K562 (cell line): Measurements from ENCODE around the gene CC2D1A. TPM values are rescaled to one million over a fixed set of nuclear protein-coding genes. Genes with fewer than 3 reads are reported as not detected.

Source experiments
- C11orf30 ChIP-seq: fragments of 450-650 bp; IDR thresholded peaks from 2 replicates; pipeline ENCODE4 v1.6.1; 2016; ENCODE audit warnings: low read depth, mild to moderate bottlenecking
- CREM ChIP-seq: IDR thresholded peaks from 2 replicates; pipeline ENCODE4 v1.6.1; 2014; ENCODE audit warnings: antibody characterized with exemption, low read depth
- CXXC5 ChIP-seq: fragments of 250-450 bp; sonication (Bioruptor Pico); IDR thresholded peaks from 2 replicates; pipeline ENCODE4 v1.8.0; 2022; ENCODE audit warnings: inconsistent platforms, mild to moderate bottlenecking, moderate library complexity
- DNMT1 ChIP-seq: fragments of 450-650 bp; IDR thresholded peaks from 2 replicates; pipeline ENCODE4 v1.6.1; 2016; ENCODE audit warnings: antibody characterized with exemption, mild to moderate bottlenecking
- ESRRA ChIP-seq: fragments of 450-650 bp; IDR thresholded peaks from 2 replicates; pipeline ENCODE4 v1.6.1; 2014; ENCODE audit warnings: low read depth, mild to moderate bottlenecking, moderate library complexity, borderline replicate concordance
- FOSL1 ChIP-seq: fragments of 200-800 bp; sonication (Bioruptor generic); conservative IDR thresholded peaks from 2 replicates; pipeline ENCODE4 v1.6.1; 2016; ENCODE audit warnings: missing genetic modification characterization, missing compliant biosample characterization
- FOXJ2 ChIP-seq: fragments of 200-800 bp; sonication (Bioruptor generic); IDR thresholded peaks from 2 replicates; pipeline ENCODE4 v1.6.1; 2016; ENCODE audit warnings: missing genetic modification characterization, missing compliant biosample characterization
- GTF2F1 ChIP-seq: IDR thresholded peaks from 2 replicates; pipeline ENCODE4 v1.6.1; 2011; ENCODE audit warnings: low read depth, low read length, improper control_type of control experiment
- HDAC8 ChIP-seq: fragments of 450-650 bp; IDR thresholded peaks from 2 replicates; pipeline ENCODE4 v1.6.1; 2016; ENCODE audit warnings: mild to moderate bottlenecking, missing genetic modification characterization, moderate library complexity, missing compliant biosample characterization
- NELFE ChIP-seq: IDR thresholded peaks from 2 replicates; pipeline ENCODE4 v1.6.1; 2011; ENCODE audit warnings: mild to moderate bottlenecking; ENCODE audit not compliant: insufficient read depth, insufficient read length
- PTTG1 ChIP-seq: fragments of 450-650 bp; IDR thresholded peaks from 2 replicates; pipeline ENCODE4 v1.6.1; 2016; ENCODE audit warnings: low read depth, mild to moderate bottlenecking, missing genetic modification characterization, missing compliant biosample characterization
- PURB ChIP-seq: sonication (generic); formaldehyde crosslinking; IDR thresholded peaks from 2 replicates; pipeline ENCODE4 v1.9.0; 2021; ENCODE audit warnings: low read depth, mild to moderate bottlenecking, missing genetic modification reagents
- RCOR1 ChIP-seq, 2 experiments: IDR thresholded peaks; 2 replicates each; pipeline ENCODE4 v1.6.1; 2012; ENCODE audit warnings: low read depth in 2 of 2, low read length in 2 of 2, borderline replicate concordance in 1 of 2, improper control_type of control experiment in 1 of 2
- SOX6 ChIP-seq: fragments of 450-650 bp; IDR thresholded peaks from 2 replicates; pipeline ENCODE4 v1.6.1; 2014; ENCODE audit warnings: mild to moderate bottlenecking
- TEAD4 ChIP-seq, 2 experiments: sonication (generic) in 1 of 2; formaldehyde crosslinking in 1 of 2; IDR thresholded peaks; 2 replicates each; pipeline versions ENCODE4 v1.6.1 to v1.8.0; 2012 to 2022; ENCODE audit warnings: borderline replicate concordance in 1 of 2, inconsistent platforms in 1 of 2, low read length in 1 of 2, mild to moderate bottlenecking in 1 of 2, missing genetic modification reagents in 1 of 2
- ZBTB1 ChIP-seq: sonication (generic); formaldehyde crosslinking; IDR thresholded peaks from 2 replicates; pipeline ENCODE4 v1.8.1; 2023; ENCODE audit warnings: missing genetic modification reagents, low read depth, mild to moderate bottlenecking, borderline replicate concordance
- ZC3H8 ChIP-seq: fragments of 450-650 bp; IDR thresholded peaks from 2 replicates; pipeline ENCODE4 v1.6.1; 2017
- ZKSCAN1 ChIP-seq: fragments of 150-350 bp; IDR thresholded peaks from 2 replicates; pipeline ENCODE4 v1.6.1; 2016; ENCODE audit warnings: low read depth, low read length
- ZNF12 ChIP-seq: sonication (generic); formaldehyde crosslinking; IDR thresholded peaks from 2 replicates; pipeline ENCODE4 v1.4.0; 2020; ENCODE audit warnings: mild to moderate bottlenecking, missing genetic modification reagents
- ZNF23 ChIP-seq: fragments of 250-450 bp; sonication (Bioruptor Pico); IDR thresholded peaks from 2 replicates; pipeline ENCODE4 v1.4.0; 2020; ENCODE audit warnings: mild to moderate bottlenecking
- ZNF583 ChIP-seq: fragments of 250-450 bp; sonication (Bioruptor Pico); IDR thresholded peaks from 2 replicates; pipeline ENCODE4 v1.4.0; 2020
- polyA plus RNA-seq, 8 experiments: library from polyadenylated mRNA; depleted of rRNA in 4 of 8; stranded (reverse) in 5 of 8; unstranded in 3 of 8; fragments of >200 nt; fragmentation: Nextera tagmentation in 2 of 8; fragmentation: Illumina TruSeq in 1 of 8; extraction: Ambion mirVana in 2 of 8; extraction: Trizol in 1 of 8; gene quantifications; 2 replicates each; pipeline versions ENCODE4 v1.2.1 to v1.2.3, GENCODE V29; 2011 to 2014; ENCODE audit warnings: inconsistent platforms in 1 of 8, missing spikeins in 1 of 8
- total RNA-seq, 7 experiments: library from RNA; depleted of rRNA in 6 of 7; stranded (reverse); fragments of >200 nt in 6 of 7; fragmentation: Illumina TruSeq in 2 of 7; extraction: Trizol in 2 of 7; gene quantifications; 2 replicates each; pipeline versions ENCODE4 v1.2.1 to v1.2.3, GENCODE V29; 2011 to 2021; ENCODE audit warnings: low replicate concordance in 1 of 7
- TF ChIP-seq, protein P1 (sequence below): fragments of 250-450 bp; sonication (Bioruptor Pico); IDR thresholded peaks from 2 replicates; pipeline ENCODE4 v1.4.0; 2020
- TF ChIP-seq, protein P2 (sequence below): fragments of 450-650 bp; IDR thresholded peaks from one replicate; pipeline ENCODE4 v1.6.1; 2018; ENCODE audit warnings: mild to moderate bottlenecking, moderate library complexity; ENCODE audit not compliant: partially characterized antibody

The CC2D1A gene
- total and polyA plus RNA-seq, 9 of the 15 experiments (the other 6 are each of a cell fraction or from before 2014, with no cell fraction given) = 0.32 to 31.0 (median 12.9) TPM

DNA sequence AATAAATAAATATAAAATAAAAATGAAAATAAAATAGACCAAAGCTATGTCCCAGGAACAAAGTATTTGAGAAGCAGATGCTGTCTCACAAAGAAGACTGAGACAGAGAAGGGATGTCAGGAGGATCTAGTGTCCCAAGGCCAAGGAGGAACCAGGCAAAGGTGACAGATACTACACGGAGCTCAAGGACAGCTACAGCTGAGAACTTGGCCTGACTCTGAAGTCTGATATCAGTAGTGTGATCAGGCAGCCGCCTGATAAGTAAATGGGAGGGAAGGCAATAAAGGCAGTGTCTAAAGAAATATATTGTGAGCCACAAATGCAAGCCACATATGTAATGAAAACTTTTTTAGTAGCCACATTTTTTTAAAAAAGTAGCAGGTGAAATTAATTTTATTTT, 49.5 kb upstream of the CC2D1A start (continued):
- TF ChIP-seq, protein P1, sequence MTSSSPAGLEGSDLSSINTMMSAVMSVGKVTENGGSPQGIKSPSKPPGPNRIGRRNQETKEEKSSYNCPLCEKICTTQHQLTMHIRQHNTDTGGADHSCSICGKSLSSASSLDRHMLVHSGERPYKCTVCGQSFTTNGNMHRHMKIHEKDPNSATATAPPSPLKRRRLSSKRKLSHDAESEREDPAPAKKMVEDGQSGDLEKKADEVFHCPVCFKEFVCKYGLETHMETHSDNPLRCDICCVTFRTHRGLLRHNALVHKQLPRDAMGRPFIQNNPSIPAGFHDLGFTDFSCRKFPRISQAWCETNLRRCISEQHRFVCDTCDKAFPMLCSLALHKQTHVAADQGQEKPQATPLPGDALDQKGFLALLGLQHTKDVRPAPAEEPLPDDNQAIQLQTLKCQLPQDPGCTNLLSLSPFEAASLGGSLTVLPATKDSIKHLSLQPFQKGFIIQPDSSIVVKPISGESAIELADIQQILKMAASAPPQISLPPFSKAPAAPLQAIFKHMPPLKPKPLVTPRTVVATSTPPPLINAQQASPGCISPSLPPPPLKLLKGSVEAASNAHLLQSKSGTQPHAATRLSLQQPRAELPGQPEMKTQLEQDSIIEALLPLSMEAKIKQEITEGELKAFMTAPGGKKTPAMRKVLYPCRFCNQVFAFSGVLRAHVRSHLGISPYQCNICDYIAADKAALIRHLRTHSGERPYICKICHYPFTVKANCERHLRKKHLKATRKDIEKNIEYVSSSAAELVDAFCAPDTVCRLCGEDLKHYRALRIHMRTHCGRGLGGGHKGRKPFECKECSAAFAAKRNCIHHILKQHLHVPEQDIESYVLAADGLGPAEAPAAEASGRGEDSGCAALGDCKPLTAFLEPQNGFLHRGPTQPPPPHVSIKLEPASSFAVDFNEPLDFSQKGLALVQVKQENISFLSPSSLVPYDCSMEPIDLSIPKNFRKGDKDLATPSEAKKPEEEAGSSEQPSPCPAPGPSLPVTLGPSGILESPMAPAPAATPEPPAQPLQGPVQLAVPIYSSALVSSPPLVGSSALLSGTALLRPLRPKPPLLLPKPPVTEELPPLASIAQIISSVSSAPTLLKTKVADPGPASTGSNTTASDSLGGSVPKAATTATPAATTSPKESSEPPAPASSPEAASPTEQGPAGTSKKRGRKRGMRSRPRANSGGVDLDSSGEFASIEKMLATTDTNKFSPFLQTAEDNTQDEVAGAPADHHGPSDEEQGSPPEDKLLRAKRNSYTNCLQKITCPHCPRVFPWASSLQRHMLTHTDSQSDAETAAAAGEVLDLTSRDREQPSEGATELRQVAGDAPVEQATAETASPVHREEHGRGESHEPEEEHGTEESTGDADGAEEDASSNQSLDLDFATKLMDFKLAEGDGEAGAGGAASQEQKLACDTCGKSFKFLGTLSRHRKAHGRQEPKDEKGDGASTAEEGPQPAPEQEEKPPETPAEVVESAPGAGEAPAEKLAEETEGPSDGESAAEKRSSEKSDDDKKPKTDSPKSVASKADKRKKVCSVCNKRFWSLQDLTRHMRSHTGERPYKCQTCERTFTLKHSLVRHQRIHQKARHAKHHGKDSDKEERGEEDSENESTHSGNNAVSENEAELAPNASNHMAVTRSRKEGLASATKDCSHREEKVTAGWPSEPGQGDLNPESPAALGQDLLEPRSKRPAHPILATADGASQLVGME (CRISPR knock-in tag) = no peak
- TF ChIP-seq ZNF583 (CRISPR knock-in tag) = no peak
- TF ChIP-seq NELFE = no peak
- 0 out of 2 replicates have a peak, but pooled peaks have one; percentile 32 for TF ChIP-seq TEAD4 (IDR thresholded peaks at IDR 0.05; ENCODE audit: low read length)
- no peak for TF ChIP-seq TEAD4 (CRISPR knock-in tag; IDR thresholded peaks at IDR 0.05; ENCODE audit: borderline replicate concordance)
- TF ChIP-seq, protein P2, sequence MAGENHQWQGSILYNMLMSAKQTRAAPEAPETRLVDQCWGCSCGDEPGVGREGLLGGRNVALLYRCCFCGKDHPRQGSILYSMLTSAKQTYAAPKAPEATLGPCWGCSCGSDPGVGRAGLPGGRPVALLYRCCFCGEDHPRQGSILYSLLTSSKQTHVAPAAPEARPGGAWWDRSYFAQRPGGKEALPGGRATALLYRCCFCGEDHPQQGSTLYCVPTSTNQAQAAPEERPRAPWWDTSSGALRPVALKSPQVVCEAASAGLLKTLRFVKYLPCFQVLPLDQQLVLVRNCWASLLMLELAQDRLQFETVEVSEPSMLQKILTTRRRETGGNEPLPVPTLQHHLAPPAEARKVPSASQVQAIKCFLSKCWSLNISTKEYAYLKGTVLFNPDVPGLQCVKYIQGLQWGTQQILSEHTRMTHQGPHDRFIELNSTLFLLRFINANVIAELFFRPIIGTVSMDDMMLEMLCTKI = no peak
- no peak for TF ChIP-seq PTTG1 (tag)
- no peak for TF ChIP-seq C11orf30
- TF ChIP-seq RCOR1 (IDR thresholded peaks at IDR 0.05; ENCODE audit: borderline replicate concordance in 1 of 2, low read depth in 2 of 2, low read length in 2 of 2) = peak in 1 of 2 experiments; percentile 43; a peak in 1 of 4 replicates
- TF ChIP-seq ZNF12 (CRISPR knock-in tag) = no peak
- no peak for TF ChIP-seq DNMT1
- no peak for TF ChIP-seq GTF2F1
- TF ChIP-seq HDAC8 (tag) = no peak
- TF ChIP-seq ZC3H8 = no peak
- peak; percentile 79; the same call in 1 of the 2 replicates for TF ChIP-seq ESRRA
- 0 out of 2 replicates have a peak, but pooled peaks have one; percentile 20 for TF ChIP-seq CXXC5 (CRISPR knock-in tag)
- no peak for TF ChIP-seq ZNF23 (CRISPR knock-in tag)
- TF ChIP-seq PURB (CRISPR knock-in tag) = no peak
- no peak for TF ChIP-seq FOXJ2 (tag)
- TF ChIP-seq CREM = 0 out of 2 replicates have a peak, but pooled peaks have one; percentile 23
- no peak for TF ChIP-seq ZBTB1 (CRISPR knock-in tag)
- TF ChIP-seq SOX6 = 0 out of 2 replicates have a peak, but pooled peaks have one; percentile 22
- TF ChIP-seq FOSL1 = 0 out of 2 replicates have a peak, but pooled peaks have one; percentile 21
- TF ChIP-seq ZKSCAN1 = no peak
